ENCODE measurements around the gene GOLGA7B. TPM values are rescaled to one million over a fixed set of nuclear protein-coding genes. Genes with fewer than 3 reads are reported as not detected.

Gene GOLGA7B
- 5.3 and 5.6 TPM in 2 replicates for total RNA-seq

DNA sequence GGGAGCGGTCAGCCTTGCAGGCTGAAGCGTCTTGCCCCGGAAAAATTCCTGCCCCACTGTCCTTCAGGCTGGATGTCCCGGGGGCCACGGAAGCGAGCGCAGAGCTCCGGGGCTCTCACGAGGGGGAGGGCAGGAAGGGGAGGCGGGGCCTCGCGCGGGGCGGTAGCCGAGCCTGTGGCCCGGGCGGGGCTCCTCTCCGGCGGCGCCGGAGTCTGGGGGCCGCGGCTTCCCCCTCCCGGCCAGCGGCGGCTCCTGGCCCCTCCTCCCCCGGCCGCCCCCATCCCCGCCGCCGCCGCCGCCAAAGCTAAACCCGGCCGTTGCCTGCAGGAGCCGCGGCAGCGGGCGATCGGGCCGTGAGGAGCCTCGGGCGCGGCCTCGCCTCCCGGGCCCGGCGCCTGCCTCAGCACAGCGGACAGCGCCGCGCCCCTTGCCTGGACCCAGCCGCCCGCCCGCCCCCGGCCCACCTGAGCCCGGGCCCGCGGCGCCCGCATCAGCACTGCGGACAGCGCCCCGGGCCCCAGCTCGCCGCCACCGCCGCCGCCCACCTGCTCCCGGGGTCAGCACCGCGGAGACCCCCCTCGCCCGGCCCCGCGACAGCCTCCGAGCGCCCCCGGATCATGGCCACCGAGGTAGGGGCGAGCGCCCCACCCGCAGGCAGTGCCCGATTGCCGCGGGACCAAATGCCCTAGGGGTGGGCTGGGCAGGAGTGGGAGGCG is at the start of gene GOLGA7B:
GOLGA7B (plus strand) TSS at position 157 of the 716 bp plus-strand sequence; CDS start at position 618, 461 bp downstream.
- intact Hi-C loops (cut with micrococcal nuclease) = loop anchor here (1.0 kb wide), 3 partner anchors 19 to 352 kb away; partner anchors contain the start of genes MMS19 and UBTD1

DNA sequence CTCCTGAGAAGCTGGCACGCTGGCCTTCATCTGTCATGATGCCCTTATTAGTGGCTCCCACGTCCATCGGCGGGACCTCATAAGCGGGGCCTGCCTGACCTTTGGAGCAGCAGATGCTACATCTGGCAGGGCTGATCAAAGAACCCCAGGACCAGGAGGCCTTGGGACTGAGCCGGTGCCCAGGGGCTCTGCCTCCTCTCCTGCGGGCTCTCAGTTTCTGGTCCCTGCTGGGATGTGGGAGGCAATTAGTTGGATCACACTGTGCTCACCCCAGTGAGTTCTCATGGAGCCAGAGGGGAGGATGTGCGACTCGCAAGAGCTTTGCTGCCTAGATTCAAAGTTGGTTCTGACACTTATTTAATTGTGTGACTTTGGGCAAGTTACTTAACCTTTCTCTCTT is 49.2 kb upstream of the GOLGA7B start:
- intact Hi-C loops (cut with micrococcal nuclease) = no loop called here

DNA sequence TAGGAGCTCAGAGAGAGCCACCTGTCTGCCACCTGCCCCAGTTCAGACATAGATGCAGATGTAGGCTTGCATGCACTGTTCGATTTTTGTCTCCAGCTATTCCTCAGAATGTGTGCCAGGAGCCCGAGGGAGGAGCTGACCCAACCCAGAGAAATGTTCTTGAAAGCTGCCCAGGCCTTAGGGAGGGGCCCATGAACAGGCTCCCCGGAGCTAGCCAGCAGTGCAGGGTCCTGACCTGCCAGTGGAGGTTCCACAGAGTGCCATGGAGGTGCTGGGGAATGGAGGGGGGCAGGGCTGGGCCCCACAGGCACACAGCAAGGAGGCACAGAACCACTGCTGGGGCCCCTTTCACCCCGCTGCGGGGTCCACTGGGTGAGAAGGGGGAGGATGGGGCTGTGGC is 48.2 kb upstream of the GOLGA7B start:
- intact Hi-C loops (cut with micrococcal nuclease) = no loop called here

DNA sequence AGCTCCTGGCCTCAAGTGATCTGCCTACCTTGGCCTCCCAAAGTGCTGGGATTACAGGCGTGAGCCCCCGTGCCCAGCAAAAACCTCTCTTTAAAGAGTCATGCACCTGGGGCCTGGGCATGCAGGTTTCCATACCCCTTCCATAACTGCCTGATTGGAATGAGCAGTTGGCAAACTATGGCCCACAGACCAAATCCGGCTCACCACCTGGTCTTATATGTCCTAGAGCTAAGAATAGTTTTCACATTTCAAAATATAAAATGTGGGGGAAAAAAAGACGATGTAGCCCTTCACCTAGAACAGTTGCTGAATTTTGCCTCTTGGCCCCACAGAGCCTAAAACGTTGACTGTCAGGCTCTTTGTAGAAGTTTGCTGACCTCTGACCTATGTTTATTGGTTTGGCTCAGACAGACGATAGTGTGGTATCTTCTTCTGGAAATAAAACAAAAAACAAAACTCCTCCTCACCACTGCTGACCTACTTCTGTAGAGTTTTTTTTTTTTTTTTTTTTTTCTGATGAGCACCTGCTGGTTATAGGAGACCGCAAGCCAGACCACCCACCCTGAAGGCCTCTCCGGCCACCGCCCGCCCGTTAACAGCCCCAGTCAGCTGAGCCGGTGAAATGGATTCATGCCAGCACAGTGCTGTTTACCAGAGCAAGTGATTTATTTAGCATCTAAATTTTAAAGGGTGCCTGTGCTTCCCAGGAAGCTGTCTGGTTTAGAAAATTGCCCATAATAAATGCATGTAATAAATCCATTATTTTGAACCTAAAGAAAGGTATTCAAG is 44.4 kb upstream of the GOLGA7B start:
- intact Hi-C loops (cut with micrococcal nuclease) = no loop called here

DNA sequence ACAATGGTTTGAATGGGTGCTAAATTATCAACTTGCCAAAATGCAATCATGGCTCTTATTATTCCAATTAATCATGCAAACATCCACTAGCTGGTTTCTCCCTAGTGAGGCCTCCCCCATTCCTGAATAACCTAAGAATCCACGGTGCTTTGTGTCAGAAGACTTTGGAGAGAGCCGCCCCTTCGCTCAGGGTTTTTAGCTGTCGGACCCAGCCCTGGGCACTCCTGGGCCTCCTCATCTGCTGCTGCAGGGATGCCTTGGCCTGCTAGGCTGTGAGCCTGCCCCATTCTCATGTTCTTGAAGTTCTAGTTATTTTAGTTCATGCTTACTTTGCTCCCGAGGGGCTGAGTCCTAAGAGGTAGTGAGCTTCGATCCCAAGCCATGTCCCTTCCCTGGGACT is 43.7 kb upstream of the GOLGA7B start:
- intact Hi-C loops (cut with micrococcal nuclease) = no loop called here

DNA sequence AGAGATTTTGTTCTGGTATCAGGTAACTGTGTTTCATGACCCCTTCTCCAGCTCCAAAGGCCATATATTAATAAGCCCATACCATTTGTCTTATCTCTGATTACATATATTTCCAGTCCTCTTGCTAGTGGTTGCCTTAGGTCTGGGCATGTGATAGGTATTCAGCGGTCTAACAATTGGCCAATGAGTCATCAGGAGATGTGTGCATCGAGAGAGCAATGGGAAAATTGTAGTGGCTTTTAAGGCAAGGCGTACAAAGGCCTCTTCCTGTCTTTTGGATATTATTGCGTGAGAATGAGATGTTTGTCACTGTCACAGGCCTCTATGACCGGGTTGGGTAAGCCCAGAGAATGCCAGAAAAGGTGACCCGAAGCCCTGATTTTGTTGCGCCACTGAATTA is 39.2 kb upstream of the GOLGA7B start:
- intact Hi-C loops (cut with micrococcal nuclease) = no loop called here

DNA sequence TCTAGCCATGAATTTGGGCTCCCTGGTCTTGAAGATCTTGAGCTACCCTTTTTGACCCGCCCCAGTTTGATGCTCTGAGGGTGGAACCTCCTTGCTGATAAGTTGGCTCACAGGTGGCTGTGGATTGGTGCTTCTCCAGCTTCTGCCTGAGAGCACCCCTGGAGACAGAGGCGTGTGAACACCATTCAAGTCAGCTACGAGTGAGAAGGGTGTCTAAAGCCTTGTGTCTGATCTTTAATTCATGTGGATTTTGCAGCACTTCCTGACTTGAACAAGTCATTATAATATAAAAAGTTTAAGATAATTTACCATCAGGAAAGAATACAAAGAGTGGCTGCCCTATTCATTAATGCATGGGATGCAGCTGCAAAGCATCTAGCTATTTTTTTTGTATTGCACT is 37.7 kb upstream of the GOLGA7B start:
- intact Hi-C loops (cut with micrococcal nuclease) = no loop called here

DNA sequence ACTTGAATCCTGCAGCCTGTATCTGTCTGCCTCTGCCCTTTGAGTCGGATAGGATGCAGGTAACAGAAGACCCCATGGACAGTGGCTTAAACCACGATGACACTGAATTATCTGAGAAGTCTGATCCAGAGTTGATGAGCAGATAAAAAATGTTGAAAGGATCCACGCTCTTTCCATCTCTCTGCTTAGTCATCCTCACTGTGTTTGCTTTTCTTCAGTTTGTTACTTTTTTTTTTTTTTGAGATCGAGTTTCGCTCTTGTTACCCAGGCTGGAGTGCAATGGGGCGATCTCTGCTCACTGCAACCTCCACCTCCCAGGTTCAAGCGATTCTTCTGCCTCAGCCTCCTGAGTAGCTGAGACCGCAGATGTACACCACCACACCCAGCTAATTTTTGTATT is 36.9 kb upstream of the GOLGA7B start:
- intact Hi-C loops (cut with micrococcal nuclease) = no loop called here

DNA sequence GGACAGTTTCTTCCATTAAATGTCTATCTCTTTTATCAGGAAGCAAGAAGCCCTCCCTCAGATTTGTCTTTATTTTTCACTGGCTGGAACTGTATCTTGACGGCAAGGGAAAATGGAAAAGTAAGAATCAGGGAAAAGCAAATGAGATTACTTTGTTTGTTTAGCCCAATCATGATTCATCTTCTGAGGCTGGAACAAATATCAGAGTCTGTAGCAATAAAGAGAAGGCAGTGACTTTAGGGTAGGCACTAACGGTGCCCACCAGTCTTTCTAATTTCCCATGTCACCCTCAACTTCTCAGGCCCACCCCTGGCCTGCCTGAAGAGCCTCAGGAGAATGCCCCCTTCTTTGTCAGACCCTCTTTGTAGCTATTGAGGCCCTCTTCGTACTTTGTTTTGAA is 36.3 kb upstream of the GOLGA7B start:
- intact Hi-C loops (cut with micrococcal nuclease) = no loop called here

DNA sequence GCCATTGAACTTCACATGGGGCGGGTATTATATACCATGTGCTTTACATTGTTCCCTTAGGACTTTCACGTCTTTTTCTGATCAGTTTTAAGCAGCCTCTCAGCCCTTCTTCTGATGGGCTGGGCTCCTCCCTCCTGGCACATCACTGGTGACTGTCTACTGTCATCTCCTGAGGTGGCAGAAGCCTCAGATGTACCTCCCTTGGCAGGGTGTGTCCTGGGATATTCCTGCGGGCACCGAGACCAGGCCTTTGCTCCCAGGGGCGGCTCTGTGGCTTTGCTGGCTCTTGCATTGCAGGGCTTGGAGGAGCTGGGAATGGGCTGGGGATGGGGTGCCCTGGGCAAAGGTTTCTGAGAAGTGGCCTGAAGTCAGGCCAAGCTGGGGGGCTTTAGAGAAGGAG is 34.6 kb upstream of the GOLGA7B start:
- intact Hi-C loops (cut with micrococcal nuclease) = no loop called here

DNA sequence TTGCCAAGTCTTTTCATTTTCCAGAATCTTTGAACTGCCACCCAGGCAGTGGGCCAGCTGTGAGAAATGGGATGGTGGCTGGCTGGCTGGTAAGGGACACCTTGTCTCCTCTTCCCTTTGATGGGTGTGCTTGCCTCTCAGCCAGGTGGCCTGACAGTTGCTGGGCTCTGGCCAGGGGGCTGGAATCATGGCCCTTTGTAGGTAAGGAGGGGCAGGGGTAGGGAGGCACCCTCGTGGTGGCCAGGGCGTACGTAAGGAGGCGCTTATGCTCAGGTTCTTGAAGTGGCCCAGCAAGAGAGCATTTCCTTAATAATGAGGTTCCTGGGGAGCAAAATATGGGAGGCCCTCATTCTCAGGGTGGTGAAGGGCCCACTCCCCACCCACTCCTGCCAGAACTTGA is 33.0 kb upstream of the GOLGA7B start:
- intact Hi-C loops (cut with micrococcal nuclease) = no loop called here

DNA sequence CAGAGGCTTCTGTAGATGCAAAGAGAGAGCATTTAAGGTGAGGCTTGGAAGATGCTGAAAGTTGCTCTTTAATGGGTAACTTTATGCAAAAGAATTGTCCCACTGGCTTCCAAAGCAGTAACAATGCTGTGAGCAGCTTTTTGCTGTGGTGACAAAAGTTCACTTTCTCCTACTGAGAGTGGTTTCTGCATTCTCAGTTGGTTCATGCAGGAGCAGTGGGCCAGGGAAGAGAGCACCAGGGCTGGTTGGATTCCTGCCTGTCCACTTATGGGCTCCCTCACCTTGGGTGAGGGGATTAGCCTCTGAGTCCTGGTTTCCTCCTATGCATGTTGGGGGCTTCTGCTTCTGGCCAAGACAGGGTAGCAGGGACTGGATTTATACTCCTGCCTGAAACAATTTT is 31.1 kb upstream of the GOLGA7B start:
- intact Hi-C loops (cut with micrococcal nuclease) = no loop called here

DNA sequence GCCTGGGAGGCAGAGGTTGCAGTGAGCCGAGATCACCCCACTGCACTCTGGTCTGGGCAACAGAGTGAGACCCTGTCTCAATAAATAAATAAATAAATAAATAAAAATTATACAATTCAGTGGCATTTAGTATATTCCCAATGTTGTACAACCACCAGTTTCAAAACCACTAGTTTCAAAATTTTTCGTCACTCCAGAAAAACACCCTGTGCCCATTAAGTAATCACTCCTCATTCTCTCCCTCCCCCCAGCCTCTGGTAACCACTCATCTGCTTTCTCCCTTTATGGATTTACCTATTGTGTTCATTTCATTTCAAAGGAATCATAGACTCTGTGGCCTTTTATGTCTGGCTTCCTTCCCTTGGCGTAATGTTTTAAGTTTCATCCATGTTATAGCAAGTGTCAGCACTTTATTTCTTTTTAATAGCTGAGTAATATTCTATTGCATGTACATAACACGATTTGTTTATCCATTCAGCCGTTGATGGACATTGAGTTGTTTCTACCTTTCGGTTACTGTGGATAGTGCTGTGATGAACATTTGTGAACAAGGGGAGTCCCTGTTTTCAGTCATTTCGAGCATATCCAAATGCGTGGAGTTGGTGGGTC is 29.4 kb upstream of the GOLGA7B start:
- intact Hi-C loops (cut with micrococcal nuclease) = no loop called here

DNA sequence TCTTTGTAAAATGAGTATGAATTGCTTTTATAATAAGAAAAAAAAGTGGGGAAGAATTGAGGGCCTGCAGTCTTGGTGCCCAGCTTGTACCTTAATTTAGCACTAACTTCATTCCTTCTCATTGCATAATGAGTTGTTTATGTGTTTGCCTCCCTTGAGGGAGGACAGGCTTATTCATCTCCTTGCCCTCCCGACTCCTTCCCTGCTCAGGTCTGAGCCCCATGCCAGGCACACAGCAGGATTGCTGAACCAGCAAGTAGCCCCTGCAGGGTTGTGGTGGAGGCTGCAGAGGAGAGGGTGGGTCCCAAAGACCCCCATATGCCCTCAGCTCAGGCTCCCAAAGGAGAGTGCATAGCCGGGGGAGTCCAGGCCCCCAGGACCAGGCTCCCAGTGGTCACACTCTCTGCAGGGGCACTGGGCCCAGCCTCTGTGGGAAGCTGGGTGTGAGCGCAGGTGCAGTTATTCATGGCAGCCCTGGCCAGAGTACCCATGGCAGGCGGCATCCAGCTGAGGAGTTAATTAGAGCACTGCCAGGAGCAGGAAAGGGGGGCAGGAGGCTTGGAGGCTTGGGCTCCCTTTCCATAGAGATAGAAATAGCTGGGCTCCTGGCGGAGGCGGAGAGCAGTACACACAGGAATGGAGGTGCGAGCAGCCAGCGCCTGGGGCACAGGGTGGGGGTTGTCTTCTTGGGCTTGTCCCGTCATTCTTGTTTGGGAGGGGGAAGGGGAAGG is 28.2 kb upstream of the GOLGA7B start:
- intact Hi-C loops (cut with micrococcal nuclease) = no loop called here

DNA sequence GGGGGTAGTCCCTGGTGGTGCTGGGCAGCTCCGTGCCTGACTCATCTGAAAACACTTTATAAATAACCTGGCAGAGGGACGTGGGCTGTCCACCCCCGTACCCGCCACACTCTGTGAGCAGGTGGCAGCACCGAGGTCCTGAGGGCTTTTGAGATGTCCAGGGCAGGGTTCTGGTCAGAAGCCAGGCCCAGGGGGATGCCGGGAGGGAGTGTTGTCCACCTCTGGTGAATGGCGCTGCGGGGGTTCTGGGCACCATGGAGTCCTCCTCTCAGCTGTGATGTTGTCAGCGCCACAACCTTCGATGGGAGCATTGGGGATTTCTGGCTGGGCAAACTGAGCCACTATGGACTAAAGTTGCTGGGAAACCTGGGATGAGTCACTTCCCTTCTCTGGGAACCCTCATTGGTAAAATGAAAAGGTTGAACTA is 27.4 kb upstream of the GOLGA7B start:
- intact Hi-C loops (cut with micrococcal nuclease) = no loop called here

DNA sequence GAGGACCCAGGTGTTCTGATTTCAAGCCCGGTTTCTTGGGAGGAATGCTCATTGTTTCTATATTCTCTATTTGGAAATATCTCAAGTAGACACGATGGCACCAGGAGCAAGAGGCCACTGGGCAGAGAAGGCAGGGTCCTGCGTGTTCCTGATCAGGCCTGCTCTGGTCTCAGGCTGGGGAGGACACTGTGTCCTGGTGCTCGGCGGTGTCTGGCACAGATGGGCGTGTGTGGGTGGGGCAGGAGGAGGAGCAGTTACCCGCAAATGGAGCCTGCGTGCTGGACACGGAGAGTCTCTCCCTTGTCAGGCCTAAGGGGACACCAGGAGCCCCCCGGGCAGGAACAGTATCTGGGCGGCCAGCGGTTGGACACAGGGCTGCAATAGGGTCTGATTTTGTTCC is 25.9 kb upstream of the GOLGA7B start:
- intact Hi-C loops (cut with micrococcal nuclease) = no loop called here

DNA sequence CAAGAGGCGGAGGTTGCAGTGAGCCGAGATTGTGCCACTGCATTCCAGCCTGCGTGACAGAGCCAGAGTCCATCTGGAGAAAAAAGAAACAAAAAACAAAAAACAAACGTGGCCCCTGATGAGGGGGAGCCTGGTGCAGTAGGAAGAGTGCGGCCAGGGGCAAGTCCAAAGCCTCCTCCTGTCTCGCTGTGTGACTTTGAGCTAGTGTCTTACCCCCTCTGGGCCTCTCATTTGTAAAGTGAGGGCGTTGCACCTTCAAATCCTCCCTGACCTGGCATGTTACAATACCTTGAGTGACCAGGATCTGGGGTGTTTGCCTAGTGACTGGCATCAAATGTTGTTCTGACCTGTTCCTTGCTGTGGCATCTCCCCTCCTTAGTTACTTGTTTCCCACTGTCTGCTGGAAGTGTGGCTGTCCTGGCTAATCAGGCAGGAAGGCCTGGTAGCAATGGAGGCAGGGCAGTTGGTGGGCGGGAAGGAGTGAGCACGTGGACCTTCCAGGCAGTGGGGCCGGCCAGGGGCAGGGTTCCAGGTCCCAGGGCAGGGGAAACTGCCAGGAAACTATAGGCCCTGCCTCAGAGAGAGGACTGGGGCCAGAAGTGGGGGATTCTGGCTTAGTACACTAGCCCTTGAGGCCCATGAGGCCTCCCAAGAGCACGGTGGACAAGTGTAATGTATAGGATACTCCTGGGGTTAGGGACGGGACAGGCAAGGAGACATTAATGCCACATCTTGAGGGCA is 24.5 kb upstream of the GOLGA7B start:
- intact Hi-C loops (cut with micrococcal nuclease) = no loop called here

DNA sequence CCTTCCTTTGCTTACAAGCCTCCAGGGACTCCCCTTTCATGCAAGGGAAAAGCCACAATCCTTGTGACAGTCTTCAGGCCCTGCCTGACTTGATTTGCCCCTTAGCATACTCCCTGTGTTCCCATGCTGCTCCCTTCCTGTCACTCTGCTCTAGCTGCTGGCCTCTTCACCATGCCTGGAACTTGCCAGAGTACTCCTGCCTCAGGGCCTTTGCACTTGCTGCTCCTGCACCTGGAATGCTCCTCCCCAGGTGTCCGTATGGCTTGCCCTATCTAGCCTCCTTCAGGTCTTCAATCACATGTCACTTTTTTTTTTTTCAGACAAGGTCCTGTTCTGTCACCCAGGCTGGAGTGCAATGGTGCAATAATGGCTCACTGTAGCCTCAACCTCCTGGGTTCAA is 22.8 kb upstream of the GOLGA7B start:
- intact Hi-C loops (cut with micrococcal nuclease) = no loop called here

DNA sequence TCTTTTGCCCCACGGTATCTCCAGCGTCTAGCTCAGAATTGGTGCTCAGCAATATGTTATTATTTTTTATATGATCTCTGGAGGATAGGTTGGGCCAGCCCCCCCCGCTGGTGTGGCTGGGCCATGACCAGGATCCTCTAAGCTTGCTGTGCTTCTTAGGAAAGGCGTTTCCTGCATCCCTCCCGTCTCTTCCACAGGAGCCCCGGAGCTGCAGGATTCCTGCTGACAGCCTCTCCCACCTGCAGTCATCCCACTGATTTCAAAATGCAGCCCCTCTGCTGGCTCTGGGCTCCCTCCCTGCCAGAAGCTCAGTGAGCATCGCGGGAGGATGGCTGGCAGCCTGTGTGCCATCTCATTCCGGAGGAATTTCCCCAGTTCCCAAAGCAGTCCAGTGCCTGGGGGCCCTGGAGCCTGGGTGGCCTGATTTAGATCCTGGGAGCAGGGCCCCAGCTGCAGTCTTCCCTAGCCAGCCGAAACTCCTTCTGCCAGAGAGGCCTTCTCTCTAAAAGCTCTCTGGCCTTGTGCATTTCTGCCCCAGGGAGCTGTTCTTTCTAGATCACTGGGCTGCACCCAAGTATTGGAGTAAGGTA is 21.8 kb upstream of the GOLGA7B start:
- intact Hi-C loops (cut with micrococcal nuclease) = no loop called here

DNA sequence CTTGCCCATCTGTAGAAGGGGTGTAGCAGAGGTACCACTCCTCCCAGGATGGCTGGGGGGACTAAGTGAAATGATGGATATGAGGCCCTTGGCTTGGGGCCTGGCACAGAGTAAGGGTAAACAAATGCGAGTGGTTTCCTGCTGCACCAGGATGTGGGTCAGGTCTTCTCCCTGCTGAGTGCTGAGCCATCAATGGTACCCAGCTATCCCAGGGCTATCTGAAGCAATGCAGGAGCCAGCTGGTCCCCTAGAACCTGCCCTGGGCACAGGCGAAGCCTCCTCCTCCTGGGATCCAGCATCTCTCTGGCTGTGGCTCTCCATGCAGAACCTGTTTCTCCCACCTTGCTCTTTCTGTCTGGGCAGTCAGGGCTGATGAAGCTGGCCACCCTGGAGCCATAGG is 20.9 kb upstream of the GOLGA7B start:
- intact Hi-C loops (cut with micrococcal nuclease) = no loop called here

DNA sequence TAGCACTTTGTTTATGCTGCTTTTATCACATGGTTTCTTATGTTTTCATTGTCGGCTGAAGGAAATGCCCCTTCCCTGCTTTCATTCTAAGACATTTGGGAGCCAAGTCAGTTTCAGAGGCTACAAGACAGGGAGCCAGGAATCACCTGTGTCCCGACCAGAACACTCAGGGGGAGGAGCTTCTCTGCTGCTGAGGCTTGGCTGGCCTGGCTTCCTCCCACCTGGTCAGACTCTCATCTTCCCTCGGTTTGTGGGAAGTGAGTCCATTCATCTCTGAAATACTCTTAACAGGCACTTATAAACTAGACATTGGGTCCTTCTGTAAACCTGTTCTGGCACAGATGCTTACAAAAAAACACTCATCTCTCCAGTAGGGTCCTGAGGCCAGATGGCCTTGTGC is 19.6 kb upstream of the GOLGA7B start:
- intact Hi-C loops (cut with micrococcal nuclease) = no loop called here
